Activated naive CD4-positive, alpha-beta T cell treated with anti-CD3 and anti-CD28 coated beads, Interleukin-2, amount 50 U/mL, for 16 hours (primary cell): ENCODE data around the gene NUDT2.
"Not testable (repeated sequence)": the region's sequence is repeated elsewhere in the genome, so short reads cannot be mapped to it uniquely, and the experiment has no call there.

ENCODE experiments used
- DNase-seq: peaks from one replicate; pipeline ENCODE4 v3.0.0-alpha.2; 2020

NUDT2 gene

DNA sequence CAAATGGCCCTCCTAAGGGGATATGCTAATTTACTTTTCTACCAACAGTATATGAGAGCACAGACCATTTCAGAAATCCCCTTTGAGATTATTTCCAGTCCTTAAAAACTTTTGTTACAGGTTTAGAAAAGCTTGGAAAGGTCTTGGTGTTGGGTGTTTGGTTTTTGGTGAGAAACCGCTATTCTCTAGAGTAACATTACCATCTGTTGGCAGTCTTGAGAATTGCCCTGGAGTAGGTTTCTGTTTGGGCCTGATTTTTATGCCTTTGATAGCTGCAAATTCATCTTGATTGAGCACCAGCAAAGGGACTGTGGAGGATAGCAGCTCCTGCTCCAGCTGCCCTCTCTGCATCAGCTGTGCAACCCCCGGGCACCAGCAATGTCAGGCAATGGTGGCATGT is 8.0 kb downstream of the NUDT2 start:
- no peak for DNase-seq

- DNase-seq, result not testable (repeated sequence)
These were observed 8.7 kb downstream of the NUDT2 start for GRCh38 chr9:34338079-34338478.

GRCh38 chr9:34338665-34339385 is 9.5 kb downstream of the NUDT2 start:
- DNase-seq, result no peak

- no peak for DNase-seq
These were observed 12.4 kb downstream of the NUDT2 start for GRCh38 chr9:34341659-34342295.

DNA sequence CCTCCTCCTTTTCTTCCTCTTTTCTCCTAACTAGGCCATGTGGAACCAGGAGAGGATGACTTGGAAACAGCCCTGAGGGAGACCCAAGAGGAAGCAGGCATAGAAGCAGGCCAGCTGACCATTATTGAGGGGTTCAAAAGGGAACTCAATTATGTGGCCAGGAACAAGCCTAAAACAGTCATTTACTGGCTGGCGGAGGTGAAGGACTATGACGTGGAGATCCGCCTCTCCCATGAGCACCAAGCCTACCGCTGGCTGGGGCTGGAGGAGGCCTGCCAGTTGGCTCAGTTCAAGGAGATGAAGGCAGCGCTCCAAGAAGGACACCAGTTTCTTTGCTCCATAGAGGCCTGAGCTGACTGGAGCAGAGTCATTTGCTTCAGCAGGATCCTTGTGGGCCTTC is 13.7 kb downstream of the NUDT2 start:
- DNase-seq, result no peak

DNA sequence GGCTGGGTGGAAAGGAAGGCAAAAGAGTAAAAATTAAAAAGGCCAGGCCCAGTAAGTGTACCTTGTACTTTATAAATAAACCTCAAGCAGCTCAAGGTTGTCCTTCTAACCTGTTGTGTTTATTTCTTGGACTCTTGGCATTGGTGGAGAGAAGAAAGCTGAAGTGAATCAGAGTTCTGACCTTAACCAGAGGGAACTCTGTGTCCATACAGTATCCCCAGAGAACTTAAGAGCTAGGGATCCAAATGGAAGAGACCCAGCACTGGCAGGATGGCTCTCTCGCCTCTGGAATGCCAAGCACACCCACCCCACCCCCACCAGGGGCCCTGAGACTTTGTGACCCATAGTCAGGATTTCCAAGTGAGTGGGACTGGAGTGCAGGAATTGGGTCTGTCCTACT is 14.2 kb downstream of the NUDT2 start:
- DNase-seq, result no peak

- DNase-seq, result no peak
These were observed 17.8 kb downstream of the NUDT2 start for GRCh38 chr9:34346873-34347799.

DNA sequence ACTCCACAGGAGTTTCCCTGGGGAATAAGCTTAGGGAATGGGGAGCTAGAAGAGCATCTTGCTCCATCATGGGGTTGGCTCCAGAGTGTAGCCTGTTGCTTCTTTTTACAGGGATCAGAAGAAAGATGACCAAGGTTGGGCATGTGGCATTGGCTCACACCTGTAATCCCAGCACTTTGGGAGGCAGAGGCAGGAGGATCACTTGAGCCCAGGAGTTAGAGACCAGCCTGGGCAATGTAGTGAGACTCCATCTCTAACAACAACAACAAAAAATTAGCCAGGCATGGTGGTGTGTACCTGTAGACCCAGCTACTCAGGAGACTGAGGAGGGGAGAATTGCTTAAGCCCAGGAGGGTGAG is 18.4 kb downstream of the NUDT2 start:
- DNase-seq, result no peak

DNA sequence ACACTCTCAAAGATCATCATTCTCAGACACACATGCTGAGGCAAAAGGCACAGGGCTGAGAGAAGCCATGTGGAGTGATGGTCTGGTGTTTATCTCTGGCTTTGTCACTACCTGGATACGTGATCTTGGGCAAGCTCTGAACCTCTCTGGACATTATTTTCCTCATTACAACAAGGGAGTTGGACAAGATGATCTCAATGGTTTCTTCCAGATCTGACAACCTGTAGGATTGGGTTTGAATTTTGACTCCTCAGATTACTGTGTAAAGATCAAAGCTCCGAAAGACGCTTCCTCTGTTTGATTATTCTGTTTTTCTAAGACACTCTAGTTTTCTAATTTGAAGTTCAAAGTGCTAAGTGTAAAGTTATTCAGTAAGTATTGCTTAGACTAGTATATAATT is 20.0 kb downstream of the NUDT2 start:
- DNase-seq, result no peak

- DNase-seq, result not testable (repeated sequence)
These were observed 22.8 kb downstream of the NUDT2 start for GRCh38 chr9:34352122-34352652.

DNA sequence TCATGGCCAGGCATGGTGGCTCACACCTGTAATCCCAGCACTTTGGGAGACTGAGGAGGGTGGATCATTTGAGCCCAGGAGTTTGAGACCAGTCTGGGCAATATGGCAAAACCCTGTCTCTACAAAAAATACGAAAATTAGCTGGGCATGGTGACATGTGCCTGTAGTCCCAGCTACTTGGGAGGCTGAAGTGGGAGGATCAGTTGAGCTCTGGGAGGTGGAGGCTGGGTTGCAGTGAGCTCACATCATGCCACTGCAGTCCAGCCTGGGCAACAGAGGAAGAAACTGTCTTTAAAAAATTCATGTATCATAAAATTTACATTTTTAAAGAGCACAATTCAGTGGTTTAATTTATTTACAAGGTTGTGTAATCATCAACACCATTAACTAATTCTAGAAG is 23.6 kb downstream of the NUDT2 start:
- not testable (repeated sequence) for DNase-seq

DNA sequence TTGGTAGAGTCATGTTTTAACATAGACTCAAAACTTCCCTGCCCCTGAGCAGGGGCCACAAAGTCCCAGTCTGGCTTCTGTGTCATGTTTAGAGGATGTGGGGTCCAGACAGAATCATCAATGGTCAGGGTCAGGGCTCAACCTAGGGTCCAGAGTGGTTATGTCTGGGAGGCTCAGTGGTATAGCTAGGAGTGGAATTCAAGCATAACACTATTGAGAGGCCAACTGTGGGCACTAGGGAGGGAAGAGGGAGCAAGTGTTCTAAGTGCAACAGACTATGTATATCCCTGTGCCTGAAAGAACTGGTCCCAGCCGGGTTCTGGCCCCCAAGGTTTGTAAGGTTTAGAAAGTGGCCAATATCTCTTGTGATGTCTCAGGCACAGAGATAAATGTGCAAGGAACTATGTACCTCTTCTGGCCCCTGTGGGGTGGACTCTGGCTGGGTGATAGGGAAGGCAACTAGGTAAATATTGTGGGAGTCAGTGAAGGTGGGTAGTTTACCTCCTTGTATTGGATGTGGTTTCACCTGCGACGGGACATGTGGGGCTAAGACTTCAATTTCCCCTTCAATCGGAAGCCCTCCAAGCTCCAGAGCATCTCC is 33.3 kb downstream of the NUDT2 start:
- DNase-seq, result no peak

DNA sequence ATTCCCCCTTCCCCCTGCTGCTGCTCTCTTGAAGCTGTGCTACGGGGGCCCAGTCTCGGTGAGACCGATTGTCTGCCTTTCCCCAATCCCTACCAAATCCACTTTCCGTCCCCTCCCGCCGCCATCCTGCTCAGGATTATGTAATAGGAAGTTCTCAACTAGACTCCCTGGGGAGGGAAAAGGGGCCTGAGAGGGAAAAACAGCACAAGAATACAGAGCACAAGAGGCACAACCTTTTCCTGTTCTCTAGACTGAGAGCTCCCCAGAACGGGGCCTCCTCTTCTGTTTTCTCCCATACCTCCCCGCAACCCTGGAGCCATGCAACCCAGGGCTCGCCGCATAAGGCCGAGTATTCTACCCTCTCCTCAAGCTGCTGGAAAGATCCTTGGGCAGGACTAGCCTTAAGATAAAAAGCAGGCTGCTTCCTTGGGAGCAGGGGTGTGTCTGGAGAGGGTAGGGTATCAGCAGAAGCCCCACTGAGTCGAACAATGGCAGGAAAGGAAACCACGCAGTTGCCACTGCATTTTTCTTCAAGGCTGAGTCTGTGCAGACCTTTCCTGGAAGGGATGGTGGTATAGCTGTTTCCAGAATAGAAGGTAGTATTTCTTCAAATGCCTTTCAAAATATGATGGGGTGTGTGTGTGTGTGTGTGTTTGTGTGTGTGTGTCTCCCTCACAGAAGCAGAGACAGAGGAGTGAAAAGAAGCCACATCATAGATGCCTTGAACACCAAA is 34.4 kb downstream of the NUDT2 start:
- DNase-seq, result no peak

- no peak for DNase-seq
These were observed 35.9 kb downstream of the NUDT2 start for GRCh38 chr9:34365282-34365681.

DNA sequence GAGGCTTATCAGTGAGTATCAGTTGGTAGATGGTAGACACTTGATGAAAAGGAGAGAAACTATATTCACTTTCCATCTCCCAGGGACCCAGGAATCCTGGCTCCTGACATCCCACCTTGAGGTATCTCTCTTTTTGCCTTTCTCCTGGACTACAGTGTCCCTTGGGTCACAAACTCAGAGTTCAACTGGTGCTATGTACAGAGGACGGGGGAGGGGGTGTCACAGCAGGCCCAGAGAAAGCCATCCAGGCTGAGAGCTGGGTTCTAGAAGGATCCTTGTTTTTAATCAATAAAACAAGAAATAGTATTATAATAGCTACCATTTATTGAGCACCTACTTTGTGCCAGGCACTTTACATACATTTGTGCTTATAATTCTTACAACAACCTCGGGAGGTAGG is 37.0 kb downstream of the NUDT2 start:
- no peak for DNase-seq

DNA sequence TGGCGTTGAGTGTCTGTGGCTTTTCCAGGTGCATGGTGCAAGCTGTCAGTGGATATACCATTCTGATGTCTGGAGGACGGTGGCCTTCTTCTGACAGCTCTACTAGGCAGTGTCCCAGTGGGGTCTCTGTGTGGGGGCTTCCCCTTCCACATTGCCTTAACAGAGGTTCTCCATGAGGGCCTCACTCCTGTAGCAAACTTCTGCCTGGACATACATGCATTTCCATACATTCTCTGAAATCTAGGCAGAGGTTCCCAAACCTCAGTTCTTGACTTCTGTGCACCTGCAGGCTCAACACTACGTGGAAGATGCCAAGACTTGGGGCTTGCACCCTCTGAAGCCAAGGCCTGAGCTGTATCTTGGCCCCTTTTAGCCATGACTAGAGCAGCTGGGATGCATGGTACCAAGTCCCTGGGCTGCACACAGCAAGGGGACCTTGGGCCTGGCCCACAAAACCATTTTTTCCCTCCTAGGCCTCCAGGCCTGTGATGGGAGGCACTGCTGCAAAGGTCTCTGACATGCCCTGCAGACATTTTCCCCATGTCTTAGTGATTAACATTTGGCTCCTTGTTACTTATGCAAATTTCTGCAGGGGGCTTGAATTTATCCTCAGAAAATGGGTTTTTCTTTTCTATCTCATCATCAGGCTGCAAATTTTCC is 38.5 kb downstream of the NUDT2 start:
- DNase-seq, result not testable (repeated sequence)

GRCh38 chr9:34368796-34369195 is 39.4 kb downstream of the NUDT2 start:
- not testable (repeated sequence) for DNase-seq

GRCh38 chr9:34369636-34370035 is 40.3 kb downstream of the NUDT2 start:
- DNase-seq, result no peak

GRCh38 chr9:34370335-34370969 is 41.1 kb downstream of the NUDT2 start:
- DNase-seq, result no peak

DNA sequence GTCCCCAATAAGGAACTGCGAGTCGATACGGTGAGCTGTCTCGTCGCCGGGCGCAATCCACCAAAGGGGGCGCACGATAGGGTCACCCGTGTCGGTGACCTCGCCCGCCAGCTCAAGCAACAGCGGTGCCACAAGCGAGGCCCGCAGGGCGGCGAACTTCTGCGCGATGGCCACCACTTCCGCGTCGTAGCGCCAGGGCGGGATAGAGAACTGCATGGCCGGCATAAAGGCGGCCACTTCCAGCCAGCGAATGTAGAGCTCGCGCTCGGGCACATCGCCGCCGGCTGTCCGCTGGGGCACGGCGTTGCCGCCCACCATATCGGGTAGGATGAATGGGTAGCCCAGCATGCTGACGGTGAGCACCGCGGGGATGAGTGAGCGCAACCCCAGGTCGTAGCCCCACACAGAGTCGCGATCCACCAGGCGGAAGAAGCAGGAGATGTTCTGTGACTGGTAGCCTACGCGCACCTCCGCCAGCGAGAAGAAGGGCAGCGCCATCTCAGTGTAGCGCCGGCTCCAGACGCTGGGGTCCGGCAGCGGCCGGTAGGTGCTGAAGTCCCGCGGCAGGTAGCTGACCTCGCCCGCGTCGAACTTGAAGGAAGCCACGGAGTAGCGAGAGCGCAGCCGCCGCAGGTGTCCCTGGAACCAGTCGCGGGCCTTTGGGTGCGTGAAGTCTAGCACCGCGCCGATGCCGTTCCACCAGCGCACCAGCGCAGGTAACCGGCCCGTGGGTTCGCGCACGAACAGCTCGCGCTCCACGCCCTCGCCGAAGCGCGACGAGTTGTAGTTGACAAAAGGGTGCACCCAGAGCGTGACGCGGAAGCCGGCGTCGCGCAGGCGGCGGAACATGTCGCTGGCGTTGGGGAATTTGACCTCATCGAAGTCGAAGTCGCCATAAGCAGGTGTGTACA is 41.9 kb downstream of the NUDT2 start:
- peak; percentile 25 for DNase-seq
